Astrocyte (in vitro differentiated cells and primary cell): ENCODE data around the gene SGCD.

Source experiments
- EZH2 ChIP-seq: IDR thresholded peaks from 2 replicates; pipeline ENCODE4 v1.6.1; 2012; ENCODE audit warnings: mild to moderate bottlenecking, low read length, inconsistent platforms; ENCODE audit not compliant: insufficient read depth
- TF ChIP-seq, protein P1 (sequence below): IDR thresholded peaks from 2 replicates; pipeline ENCODE4 v1.5.1; 2011; ENCODE audit warnings: low read depth, mild to moderate bottlenecking, inconsistent platforms, low read length, moderate library complexity; ENCODE audit not compliant: insufficient read depth

DNA sequence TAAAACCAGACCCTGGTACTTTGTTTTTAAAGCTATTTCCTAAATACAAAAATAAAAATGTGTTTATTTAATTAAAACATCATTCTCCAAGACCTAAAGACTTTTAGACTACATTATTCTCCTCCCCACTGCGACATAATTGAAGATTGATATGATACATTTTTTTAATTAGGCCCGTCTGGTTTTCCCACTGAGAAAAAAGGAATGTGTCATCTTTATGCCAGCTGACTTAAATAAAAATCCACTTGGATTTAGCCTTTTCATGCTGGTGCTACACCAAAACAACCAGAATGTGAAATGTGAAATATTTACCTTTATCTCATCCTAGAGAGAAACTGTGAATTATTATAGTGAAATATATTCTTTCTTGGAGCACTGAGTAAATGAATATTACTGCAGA is 367.6 kb downstream of the SGCD start:
- TF ChIP-seq EZH2: no peak
- TF ChIP-seq, protein P1, sequence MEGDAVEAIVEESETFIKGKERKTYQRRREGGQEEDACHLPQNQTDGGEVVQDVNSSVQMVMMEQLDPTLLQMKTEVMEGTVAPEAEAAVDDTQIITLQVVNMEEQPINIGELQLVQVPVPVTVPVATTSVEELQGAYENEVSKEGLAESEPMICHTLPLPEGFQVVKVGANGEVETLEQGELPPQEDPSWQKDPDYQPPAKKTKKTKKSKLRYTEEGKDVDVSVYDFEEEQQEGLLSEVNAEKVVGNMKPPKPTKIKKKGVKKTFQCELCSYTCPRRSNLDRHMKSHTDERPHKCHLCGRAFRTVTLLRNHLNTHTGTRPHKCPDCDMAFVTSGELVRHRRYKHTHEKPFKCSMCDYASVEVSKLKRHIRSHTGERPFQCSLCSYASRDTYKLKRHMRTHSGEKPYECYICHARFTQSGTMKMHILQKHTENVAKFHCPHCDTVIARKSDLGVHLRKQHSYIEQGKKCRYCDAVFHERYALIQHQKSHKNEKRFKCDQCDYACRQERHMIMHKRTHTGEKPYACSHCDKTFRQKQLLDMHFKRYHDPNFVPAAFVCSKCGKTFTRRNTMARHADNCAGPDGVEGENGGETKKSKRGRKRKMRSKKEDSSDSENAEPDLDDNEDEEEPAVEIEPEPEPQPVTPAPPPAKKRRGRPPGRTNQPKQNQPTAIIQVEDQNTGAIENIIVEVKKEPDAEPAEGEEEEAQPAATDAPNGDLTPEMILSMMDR: no peak
